ENCODE results near the gene PFN1.

- TF ChIP-seq CTCF (IDR thresholded peaks at IDR 0.05) (no peak), POLR2AphosphoS5 (IDR thresholded peaks at IDR 0.05) (no peak)
These were observed 12.7 kb downstream of the PFN1 start for GRCh38 chr17:4935650-4936049.
